Ishikawa (cell line): Measurements from ENCODE around the gene HEATR1.

Experiments
- EGR1 ChIP-seq: IDR thresholded peaks from 2 replicates; pipeline ENCODE4 v1.6.1; 2012
- EP300 ChIP-seq: IDR thresholded peaks from 2 replicates; pipeline ENCODE4 v1.6.1; 2012; ENCODE audit warnings: borderline replicate concordance
- FOXM1 ChIP-seq: IDR thresholded peaks from 2 replicates; pipeline ENCODE4 v1.6.1; 2012; ENCODE audit warnings: low read depth, borderline replicate concordance
- NFIC ChIP-seq: IDR thresholded peaks from 2 replicates; pipeline ENCODE4 v1.6.1; 2012
- RAD21 ChIP-seq: IDR thresholded peaks from 2 replicates; pipeline ENCODE4 v1.6.1; 2012; ENCODE audit warnings: low read depth
- TEAD4 ChIP-seq: IDR thresholded peaks from 2 replicates; pipeline ENCODE4 v1.6.1; 2012
- YY1 ChIP-seq: IDR thresholded peaks from 2 replicates; pipeline ENCODE4 v1.6.1; 2012; ENCODE audit warnings: low read depth

Gene HEATR1

DNA sequence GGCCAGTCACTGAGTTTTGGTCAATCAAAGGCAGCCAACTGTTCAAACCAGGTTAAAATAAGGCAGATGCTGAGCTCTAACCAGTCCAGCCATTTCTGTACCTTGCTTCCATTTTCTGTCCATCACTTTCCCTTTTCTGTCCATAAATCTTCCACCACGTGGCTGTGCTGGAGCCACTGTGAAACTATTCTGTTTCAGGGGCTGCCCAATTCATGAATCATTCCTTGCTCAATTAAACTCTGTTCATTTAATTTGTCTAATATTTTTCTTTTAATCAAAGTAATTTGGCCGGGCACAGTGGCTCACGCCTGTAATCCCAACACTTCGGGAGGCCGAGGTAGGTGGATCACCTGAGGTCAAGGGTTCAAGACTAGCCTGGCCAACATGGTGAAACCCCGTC, 103.2 kb downstream of the HEATR1 start:
- TF ChIP-seq EP300 (no peak), TEAD4 (no peak), NFIC (no peak), EGR1 (no peak), FOXM1 (no peak), RAD21 (no peak), YY1 (no peak)
